K562 (cell line): ENCODE results near the gene ENKD1. TPM values are rescaled to one million over a fixed set of nuclear protein-coding genes. Genes with fewer than 3 reads are reported as not detected.

Experiments
- ATAC-seq: fragments of 200-7000 bp; cut with Tn5 transposase; 3 replicates; pipeline ENCODE4 v1.9.1; 2020; ENCODE audit warnings: moderate library complexity
- BruUV-seq: library from RNA; stranded (reverse); fragments of 400-500 nt; replicated peaks from 2 replicates; lab custom pipeline; 2021; lab: Mats Ljungman, UMichigan
- CTCF ChIA-PET: fragments of 300-600 bp; formaldehyde crosslinking; extraction: SDS; loops from one replicate; lab custom pipeline; 2021; ENCODE audit warnings: low intra/inter-chr PET ratio; lab: Yijun Ruan, JAX
- POLR2A ChIA-PET: fragments of 300-600, 350-650 bp; sonication (Branson Sonifier 250); formaldehyde crosslinking; extraction: SDS; loops from one replicate; lab custom pipeline; 2021; ENCODE audit warnings: antibody characterized with exemption, inconsistent platforms; lab: Yijun Ruan, JAX
- DNase-seq, 4 experiments: peaks; one replicate each; pipeline versions ENCODE4 v3.0.0 to v3.0.0-alpha.2; 2011 to 2018; ENCODE audit warnings: low spot score in 3 of 4, mixed read lengths in 3 of 4; ENCODE audit errors: extremely low read depth in 1 of 4
- FAIRE-seq: peaks from 2 replicates; lab custom pipeline; 2011; peaks lifted over from hg19 to GRCh38; lab: Jason Lieb, UNC
- H2AFZ ChIP-seq: 2 replicates; pipeline ENCODE4 v1.6.0; 2011; ENCODE audit warnings: low read depth, low read length, control low read depth, inconsistent platforms
- H3K27ac ChIP-seq: fragments of 200-600 bp; 3 replicates; pipeline ENCODE4 v1.8.0; 2011; ENCODE audit warnings: low read depth, mild to moderate bottlenecking, control low read depth, inconsistent platforms, low read length, moderate library complexity, mixed read lengths; ENCODE audit errors: extremely low read depth
- H3K27me3 ChIP-seq, 2 experiments: fragments of 300-600 bp in 1 of 2; 2 replicates in 1 of 2; 3 replicates in 1 of 2; pipeline versions ENCODE4 v1.6.0 to v1.8.0; 2011; ENCODE audit warnings: inconsistent platforms in 2 of 2, low read length in 2 of 2, mild to moderate bottlenecking in 1 of 2, mixed read lengths in 1 of 2, moderate library complexity in 1 of 2; ENCODE audit not compliant: control insufficient read depth in 2 of 2, insufficient read depth in 2 of 2
- H3K36me3 ChIP-seq: fragments of 300-600 bp; 3 replicates; pipeline ENCODE4 v1.8.0; 2011; ENCODE audit warnings: mild to moderate bottlenecking, low read length, inconsistent platforms; ENCODE audit not compliant: control insufficient read depth, insufficient read depth
- H3K4me1 ChIP-seq, 2 experiments: fragments of 200-600 bp in 1 of 2; replicated peaks in 1 of 2; 2 replicates in 1 of 2; 3 replicates in 1 of 2; pipeline versions ENCODE4 v1.5.1 to v1.8.0; 2011; ENCODE audit warnings: inconsistent platforms in 2 of 2, low read length in 2 of 2, mild to moderate bottlenecking in 1 of 2, mixed read lengths in 1 of 2, moderate library complexity in 1 of 2; ENCODE audit not compliant: control insufficient read depth in 2 of 2, insufficient read depth in 2 of 2
- H3K4me2 ChIP-seq: 2 replicates; pipeline ENCODE4 v1.6.1; 2011; ENCODE audit warnings: low read length, control low read depth, inconsistent platforms, mixed read lengths; ENCODE audit not compliant: insufficient read depth
- H3K4me3 ChIP-seq: fragments of 200-600 bp; sonication (generic), shearing (Covaris generic); 2 replicates; pipeline ENCODE4 v1.5.1; 2016; ENCODE audit warnings: control low read depth, inconsistent platforms
- H3K79me2 ChIP-seq: fragments of 200-600 bp; 3 replicates; pipeline ENCODE4 v1.8.0; 2011; ENCODE audit warnings: low read length, inconsistent platforms; ENCODE audit not compliant: control insufficient read depth, insufficient read depth
- H3K9ac ChIP-seq, 2 experiments: 2 replicates each; pipeline versions ENCODE4 v1.6.0 to v1.6.1; 2011; ENCODE audit warnings: low read depth in 2 of 2, low read length in 2 of 2, control low read depth in 1 of 2, inconsistent platforms in 1 of 2, mild to moderate bottlenecking in 1 of 2, mixed read lengths in 1 of 2; ENCODE audit not compliant: insufficient read depth in 1 of 2
- H3K9me1 ChIP-seq: one replicate; pipeline ENCODE4 v1.6.0; 2011; ENCODE audit warnings: inconsistent platforms, mild to moderate bottlenecking, low read length, moderate library complexity; ENCODE audit not compliant: control insufficient read depth, insufficient read depth
- H3K9me3 ChIP-seq: replicated peaks from 2 replicates; pipeline ENCODE4 v1.5.1; 2011; ENCODE audit warnings: low read depth, low read length, inconsistent platforms; ENCODE audit not compliant: control insufficient read depth, insufficient read depth
- H4K20me1 ChIP-seq: replicated peaks from 2 replicates; pipeline ENCODE4 v1.6.1; 2011; ENCODE audit warnings: low read length, inconsistent platforms, mixed read lengths; ENCODE audit not compliant: control insufficient read depth, insufficient read depth
- CBX3 ChIP-seq, 2 experiments: IDR thresholded peaks; 1 replicate in 1 of 2; 2 replicates in 1 of 2; pipeline ENCODE4 v1.6.1; 2012; ENCODE audit warnings: inconsistent platforms in 2 of 2, low read length in 2 of 2, borderline replicate concordance in 1 of 2, control low read depth in 1 of 2
- CCAR2 ChIP-seq: fragments of 200-400 bp; formaldehyde crosslinking; IDR thresholded peaks from 2 replicates; pipeline ENCODE4 v1.6.1; 2017; ENCODE audit warnings: mild to moderate bottlenecking, low read depth, low read length
- CREBBP ChIP-seq: IDR thresholded peaks from one replicate; pipeline ENCODE4 v1.6.1; 2012; ENCODE audit warnings: low read depth, mild to moderate bottlenecking, control low read depth, inconsistent platforms, low read length
- E2F5 ChIP-seq: sonication (generic); formaldehyde crosslinking; IDR thresholded peaks from 2 replicates; pipeline ENCODE4 v1.8.0; 2022; ENCODE audit warnings: mild to moderate bottlenecking, missing genetic modification reagents
- ETV6 ChIP-seq, 3 experiments: fragments of 150-350 bp in 1 of 3; sonication (generic) in 1 of 3; formaldehyde crosslinking in 1 of 3; IDR thresholded peaks; 2 replicates each; pipeline versions ENCODE4 v1.6.1 to v1.8.0; 2014 to 2022; ENCODE audit warnings: borderline replicate concordance in 2 of 3, low read depth in 2 of 3, antibody characterized with exemption in 1 of 3, low read length in 1 of 3, mild to moderate bottlenecking in 1 of 3, missing genetic modification reagents in 1 of 3
- HLTF ChIP-seq: fragments of 450-650 bp; IDR thresholded peaks from 2 replicates; pipeline ENCODE4 v1.6.1; 2016
- HNRNPLL ChIP-seq: fragments of 200-400 bp; formaldehyde crosslinking; IDR thresholded peaks from 2 replicates; pipeline ENCODE4 v1.6.1; 2017; ENCODE audit warnings: low read length, low read depth, mild to moderate bottlenecking; ENCODE audit not compliant: poor library complexity, severe bottlenecking
- MAFF ChIP-seq: IDR thresholded peaks from 2 replicates; pipeline ENCODE4 v1.6.1; 2012; ENCODE audit warnings: low read length, improper control_type of control experiment
- MYNN ChIP-seq, 2 experiments: sonication (generic); formaldehyde crosslinking in 1 of 2; IDR thresholded peaks; 2 replicates each; pipeline versions ENCODE4 v1.5.0 to v1.6.1; 2016 to 2020; ENCODE audit warnings: antibody characterized with exemption in 1 of 2, missing genetic modification reagents in 1 of 2
- NFIC ChIP-seq: fragments of 450-650 bp; IDR thresholded peaks from 2 replicates; pipeline ENCODE4 v1.6.1; 2017; ENCODE audit warnings: mild to moderate bottlenecking, inconsistent platforms
- RAD21 ChIP-seq, 2 experiments: fragments of 250-450 bp in 1 of 2; fragments of 450-650 bp in 1 of 2; sonication (Bioruptor Pico) in 1 of 2; formaldehyde crosslinking in 1 of 2; IDR thresholded peaks in 1 of 2; conservative IDR thresholded peaks in 1 of 2; 2 replicates each; pipeline versions ENCODE4 v1.4.0 to v1.8.0; 2020 to 2022; ENCODE audit warnings: mild to moderate bottlenecking in 2 of 2, moderate library complexity in 1 of 2
- SNIP1 ChIP-seq: fragments of 450-650 bp; IDR thresholded peaks from 2 replicates; pipeline ENCODE4 v1.7.1; 2017; ENCODE audit warnings: low read depth, mild to moderate bottlenecking
- WHSC1 ChIP-seq: IDR thresholded peaks from one replicate; pipeline ENCODE4 v1.6.1; 2012; ENCODE audit warnings: low read length, control low read depth, inconsistent platforms
- ZFX ChIP-seq: sonication (generic); formaldehyde crosslinking; IDR thresholded peaks from 2 replicates; pipeline ENCODE4 v1.8.0; 2022; ENCODE audit warnings: mild to moderate bottlenecking, missing genetic modification reagents, moderate library complexity
- ZNF212 ChIP-seq: fragments of 450-650 bp; formaldehyde crosslinking; IDR thresholded peaks from 2 replicates; pipeline ENCODE4 v1.4.0; 2020; ENCODE audit warnings: mild to moderate bottlenecking
- ZNF311 ChIP-seq: fragments of 250-450 bp; sonication (Bioruptor Pico); IDR thresholded peaks from 2 replicates; pipeline ENCODE4 v1.4.0; 2020; ENCODE audit warnings: mild to moderate bottlenecking, moderate library complexity
- ZNF41 ChIP-seq: fragments of 250-450 bp; sonication (Bioruptor Pico); conservative IDR thresholded peaks from 2 replicates; pipeline ENCODE4 v1.4.0; 2020; ENCODE audit warnings: mild to moderate bottlenecking
- ZSCAN29 ChIP-seq: fragments of 450-650 bp; IDR thresholded peaks from 2 replicates; pipeline ENCODE4 v1.6.1; 2017
- WGBS: fragments of 100-300 bp; shearing (Covaris generic); methylation state at CpG from one replicate; pipeline ENCODE4 v1.1.6; 2016; ENCODE audit warnings: low coverage, mixed read lengths; ENCODE audit not compliant: insufficient coverage; ENCODE audit errors: missing lambda C conversion rate; 5-methylcytosine and 5-hydroxymethylcytosine counted together
- in situ Hi-C: fragments of 300-500 bp; cut with MboI; formaldehyde crosslinking; loops from 4 replicates; pipeline ENCODE4 v1.15.0; 2018; ENCODE audit warnings: inconsistent platforms, mixed read lengths
- intact Hi-C: fragments of 100-400 bp; cut with micrococcal nuclease; formaldehyde crosslinking; loops from 2 replicates; pipeline ENCODE4 v1.14.2; 2022
- polyA plus RNA-seq, 8 experiments: library from polyadenylated mRNA; depleted of rRNA in 4 of 8; stranded (reverse) in 5 of 8; unstranded in 3 of 8; fragments of >200 nt; fragmentation: Nextera tagmentation in 2 of 8; fragmentation: Illumina TruSeq in 1 of 8; extraction: Ambion mirVana in 2 of 8; extraction: Trizol in 1 of 8; gene quantifications; 2 replicates each; pipeline versions ENCODE4 v1.2.1 to v1.2.3, GENCODE V29; 2011 to 2014; ENCODE audit warnings: inconsistent platforms in 1 of 8, missing spikeins in 1 of 8
- total RNA-seq, 7 experiments: library from RNA; depleted of rRNA in 6 of 7; stranded (reverse); fragments of >200 nt in 6 of 7; fragmentation: Illumina TruSeq in 2 of 7; extraction: Trizol in 2 of 7; gene quantifications; 2 replicates each; pipeline versions ENCODE4 v1.2.1 to v1.2.3, GENCODE V29; 2011 to 2021; ENCODE audit warnings: low replicate concordance in 1 of 7

The ENKD1 gene
- total and polyA plus RNA-seq, 9 of the 15 experiments (the other 6 are each of a cell fraction or from before 2014, with no cell fraction given): 1.1 to 26.9 (median 8.3) TPM

DNA sequence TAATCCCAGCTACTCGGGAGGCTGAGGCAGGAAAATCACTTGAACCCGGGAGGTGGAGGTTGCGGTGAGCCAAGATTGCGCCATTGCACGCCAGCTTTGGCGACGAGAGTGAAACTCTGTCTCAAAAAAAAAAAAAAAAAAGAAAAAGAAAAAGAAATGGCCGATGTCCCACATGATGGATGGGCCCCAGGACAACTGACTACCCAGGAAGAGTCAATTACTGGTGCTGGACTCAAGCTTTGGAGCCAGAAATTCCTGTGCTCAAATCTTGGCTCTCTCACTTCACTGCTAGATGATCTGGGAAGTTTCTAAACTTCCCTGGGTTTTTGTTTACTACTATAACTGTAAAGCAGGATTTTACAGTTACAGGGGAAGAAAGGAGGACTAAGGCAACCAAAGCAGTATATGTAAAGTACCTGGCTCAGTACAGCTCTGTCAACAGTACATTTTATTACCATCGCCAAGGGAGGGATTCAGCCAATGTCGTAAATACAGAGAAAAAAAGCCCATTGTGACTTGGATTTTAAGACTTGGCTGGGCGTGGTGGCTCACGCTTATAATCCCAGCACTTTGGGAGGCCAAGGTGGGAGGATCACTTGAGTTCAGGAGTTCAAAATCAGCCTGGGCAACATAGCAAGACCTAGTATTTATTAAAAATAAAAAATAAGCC is 11.9 kb upstream of the ENKD1 start:
- Histone ChIP-seq H3K79me2 (no peaks in the 10 kb centered on the region), H3K4me3 (no peak overlapping the region), H3K9me1 (peaks cover 2% of the 10 kb centered on the region), H3K27ac (no peak overlapping the region), H2AFZ (no peak overlapping the region), H3K27me3 (no peaks in the 10 kb centered on the region), H3K4me1 (peaks cover 0 to 5% of the 10 kb centered on the region in 2 experiments; a peak in 3 of 5 replicates), H3K9ac (no peak overlapping the region), H4K20me1 (peaks cover 3% of the 10 kb centered on the region; the same call in 1 of the 2 replicates), H3K9me3 (no peaks in the 10 kb centered on the region), H3K4me2 (no peak overlapping the region), H3K36me3 (peaks cover 14% of the 10 kb centered on the region; the same call in 2 of the 3 replicates)
- CTCF ChIA-PET: no interaction called here
- POLR2A ChIA-PET: interaction anchor here (0.6 kb wide), 2 partner anchors 10 to 981 kb away, joined by 4 read pairs; no protein-coding TSS in a partner anchor
- no peak for DNase-seq
- intact Hi-C loops (no loop called here), in situ Hi-C loops (loop anchor here (10.0 kb wide), 1 partner anchor 366 kb away; no protein-coding TSS in a partner anchor)
- ATAC-seq: no peak
- no peak for FAIRE-seq
- BruUV-seq: no TSS peak
- WGBS: 70% methylated on average over 7 of the region's 12 CpGs
- TF ChIP-seq ZFX (no peak), ETV6 (IDR thresholded peaks at IDR 0.05; ENCODE audit: borderline replicate concordance in 1 of 2, low read depth in 2 of 2, low read length in 1 of 2) (no peak), ETV6 (CRISPR knock-in tag; IDR thresholded peaks at IDR 0.05; ENCODE audit: borderline replicate concordance) (no peak), NFIC (no peak), HLTF (no peak), ZNF311 (CRISPR knock-in tag) (no peak), SNIP1 (no peak), CREBBP (no peak), CCAR2 (no peak), ZSCAN29 (no peak), MYNN (IDR thresholded peaks at IDR 0.05) (no peak), MYNN (CRISPR knock-in tag; IDR thresholded peaks at IDR 0.05) (no peak), RAD21 (CRISPR knock-in tag; conservative IDR thresholded peaks at IDR 0.05 in 1 of 2, IDR thresholded peaks at IDR 0.05 in 1 of 2) (no peak), WHSC1 (no peak), HNRNPLL (no peak), E2F5 (no peak), ZNF41 (CRISPR knock-in tag) (no peak), ZNF212 (CRISPR knock-in tag) (no peak), MAFF (no peak), CBX3 (IDR thresholded peaks at IDR 0.05; ENCODE audit: borderline replicate concordance in 1 of 2, low read length in 2 of 2) (no peak)
